ENCODE data around the gene NRAP. TPM values are rescaled to one million over a fixed set of nuclear protein-coding genes. Genes with fewer than 3 reads are reported as not detected.

NRAP gene
- total and polyA plus RNA-seq, 2 of the 4 experiments (the other 2 are of a cell fraction), result not detected

- no TSS peak for BruUV-seq (replicated peaks)
- Histone ChIP-seq H3K9me1 (ENCODE audit: insufficient read depth, low read length) (no peaks in the 10 kb centered on the region), H2BK20ac (ENCODE audit: low read depth, low read length) (no peak overlapping the region), H2AK5ac (ENCODE audit: low read depth, low read length) (no peak overlapping the region), H3K27ac (ENCODE audit: insufficient read depth, low read length) (no peak overlapping the region), H2AFZ (replicated peaks; ENCODE audit: low read length, poor library complexity) (no peak overlapping the region), H3K4me3 (ENCODE audit: insufficient read depth, low read depth, low read length) (no peak overlapping the region), H3K36me3 (ENCODE audit: control insufficient read depth, insufficient read depth, low read length) (no peaks in the 10 kb centered on the region), H3K14ac (replicated peaks; ENCODE audit: low read depth, low read length) (no peak overlapping the region), H3K9me3 (ENCODE audit: control insufficient read depth, insufficient read depth, low read length) (0 out of 2 replicates have a peak, but pooled peaks cover 1% of the 10 kb centered on the region), H4K91ac (ENCODE audit: insufficient read depth, low read depth, low read length) (no peak overlapping the region), H2BK5ac (ENCODE audit: low read depth, low read length, poor library complexity, severe bottlenecking) (no peak overlapping the region), H3K4me1 (ENCODE audit: control insufficient read depth, insufficient read depth, low read length) (no peaks in the 10 kb centered on the region), H3K23ac (ENCODE audit: low read depth, low read length) (no peak overlapping the region), H2BK15ac (ENCODE audit: low read depth, low read length) (no peak overlapping the region), H3K9ac (ENCODE audit: low read depth, low read length) (no peak overlapping the region), H2AK9ac (replicated peaks; ENCODE audit: low read depth, low read length, poor library complexity) (no peak overlapping the region), H3K27me3 (ENCODE audit: control insufficient read depth, insufficient read depth, low read length) (no peaks in the 10 kb centered on the region), H3K18ac (ENCODE audit: low read depth, low read length) (no peak overlapping the region), H2BK120ac (ENCODE audit: low read depth, low read length) (no peak overlapping the region), H3K4me2 (ENCODE audit: low read depth, low read length) (no peak overlapping the region), H3K4ac (ENCODE audit: low read depth, low read length) (no peak overlapping the region), H4K8ac (ENCODE audit: low read depth in 2 of 2, low read length in 2 of 2) (no peak overlapping the region), H3K79me1 (ENCODE audit: low read depth in 1 of 2, low read length in 2 of 2) (no peaks in the 10 kb centered on the region), H3K56ac (ENCODE audit: extremely low read depth, insufficient read depth, low read length) (no peak overlapping the region), H4K20me1 (ENCODE audit: insufficient read depth, low read length) (no peaks in the 10 kb centered on the region), H4K5ac (ENCODE audit: low read depth, low read length) (no peak overlapping the region)
- no peak for TF ChIP-seq CEBPB (IDR thresholded peaks at IDR 0.05; ENCODE audit: low read depth, low read length)
- no peak for TF ChIP-seq CHD1 (IDR thresholded peaks at IDR 0.05; ENCODE audit: low read depth, low read length)
- no peak for TF ChIP-seq MAZ (IDR thresholded peaks at IDR 0.05; ENCODE audit: borderline replicate concordance, low read depth, low read length)
- no peak for TF ChIP-seq BHLHE40 (IDR thresholded peaks at IDR 0.05; ENCODE audit: low read depth, low read length)
- TF ChIP-seq, protein P1, sequence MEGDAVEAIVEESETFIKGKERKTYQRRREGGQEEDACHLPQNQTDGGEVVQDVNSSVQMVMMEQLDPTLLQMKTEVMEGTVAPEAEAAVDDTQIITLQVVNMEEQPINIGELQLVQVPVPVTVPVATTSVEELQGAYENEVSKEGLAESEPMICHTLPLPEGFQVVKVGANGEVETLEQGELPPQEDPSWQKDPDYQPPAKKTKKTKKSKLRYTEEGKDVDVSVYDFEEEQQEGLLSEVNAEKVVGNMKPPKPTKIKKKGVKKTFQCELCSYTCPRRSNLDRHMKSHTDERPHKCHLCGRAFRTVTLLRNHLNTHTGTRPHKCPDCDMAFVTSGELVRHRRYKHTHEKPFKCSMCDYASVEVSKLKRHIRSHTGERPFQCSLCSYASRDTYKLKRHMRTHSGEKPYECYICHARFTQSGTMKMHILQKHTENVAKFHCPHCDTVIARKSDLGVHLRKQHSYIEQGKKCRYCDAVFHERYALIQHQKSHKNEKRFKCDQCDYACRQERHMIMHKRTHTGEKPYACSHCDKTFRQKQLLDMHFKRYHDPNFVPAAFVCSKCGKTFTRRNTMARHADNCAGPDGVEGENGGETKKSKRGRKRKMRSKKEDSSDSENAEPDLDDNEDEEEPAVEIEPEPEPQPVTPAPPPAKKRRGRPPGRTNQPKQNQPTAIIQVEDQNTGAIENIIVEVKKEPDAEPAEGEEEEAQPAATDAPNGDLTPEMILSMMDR (conservative IDR thresholded peaks at IDR 0.05; ENCODE audit: low read depth, low read length), result no peak
- TF ChIP-seq MAFK (IDR thresholded peaks at IDR 0.05; ENCODE audit: low read depth, low read length), result no peak
- TF ChIP-seq, protein P2, sequence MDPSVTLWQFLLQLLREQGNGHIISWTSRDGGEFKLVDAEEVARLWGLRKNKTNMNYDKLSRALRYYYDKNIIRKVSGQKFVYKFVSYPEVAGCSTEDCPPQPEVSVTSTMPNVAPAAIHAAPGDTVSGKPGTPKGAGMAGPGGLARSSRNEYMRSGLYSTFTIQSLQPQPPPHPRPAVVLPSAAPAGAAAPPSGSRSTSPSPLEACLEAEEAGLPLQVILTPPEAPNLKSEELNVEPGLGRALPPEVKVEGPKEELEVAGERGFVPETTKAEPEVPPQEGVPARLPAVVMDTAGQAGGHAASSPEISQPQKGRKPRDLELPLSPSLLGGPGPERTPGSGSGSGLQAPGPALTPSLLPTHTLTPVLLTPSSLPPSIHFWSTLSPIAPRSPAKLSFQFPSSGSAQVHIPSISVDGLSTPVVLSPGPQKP (IDR thresholded peaks at IDR 0.05; ENCODE audit: borderline replicate concordance, low read depth, low read length), result no peak
- TF ChIP-seq RAD21 (IDR thresholded peaks at IDR 0.05; ENCODE audit: low read length), result no peak
- no peak for TF ChIP-seq FOS (IDR thresholded peaks at IDR 0.05; ENCODE audit: low read depth, low read length)
- no peak for TF ChIP-seq RCOR1 (IDR thresholded peaks at IDR 0.05; ENCODE audit: insufficient replicate concordance, low read length)
- TF ChIP-seq RFX5 (IDR thresholded peaks at IDR 0.05; ENCODE audit: low read depth, low read length), result no peak
- TF ChIP-seq, protein P3, sequence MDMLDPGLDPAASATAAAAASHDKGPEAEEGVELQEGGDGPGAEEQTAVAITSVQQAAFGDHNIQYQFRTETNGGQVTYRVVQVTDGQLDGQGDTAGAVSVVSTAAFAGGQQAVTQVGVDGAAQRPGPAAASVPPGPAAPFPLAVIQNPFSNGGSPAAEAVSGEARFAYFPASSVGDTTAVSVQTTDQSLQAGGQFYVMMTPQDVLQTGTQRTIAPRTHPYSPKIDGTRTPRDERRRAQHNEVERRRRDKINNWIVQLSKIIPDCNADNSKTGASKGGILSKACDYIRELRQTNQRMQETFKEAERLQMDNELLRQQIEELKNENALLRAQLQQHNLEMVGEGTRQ (IDR thresholded peaks at IDR 0.05; ENCODE audit: low read depth, low read length), result no peak
- TF ChIP-seq POLR2A (IDR thresholded peaks at IDR 0.05; ENCODE audit: low read depth, low read length), result no peak
- no peak for TF ChIP-seq MXI1 (IDR thresholded peaks at IDR 0.05; ENCODE audit: borderline replicate concordance, low read depth, low read length)
- TF ChIP-seq SMC3 (IDR thresholded peaks at IDR 0.05; ENCODE audit: low read depth, low read length), result no peak
- TF ChIP-seq NFE2L2 (IDR thresholded peaks at IDR 0.05; ENCODE audit: low read depth, low read length), result no peak
- WGBS, 2 experiments (ENCODE audit: extremely low coverage in 2 of 2, insufficient read length in 1 of 2), result no CpG with 5 or more reads among the region's 1 CpG
- in situ Hi-C loops (cut with MboI; ENCODE audit: low sequenced_read_pairs) (no loop called here), dilution Hi-C loops (cut with HindIII; ENCODE audit: low sequenced_read_pairs, unreplicated experiment) (no loop called here), intact Hi-C loops (cut with micrococcal nuclease) (no loop called here)
- DNase-seq (no peak), ATAC-seq (ENCODE audit: low read depth) (no peak)
- ChIA-PET POLR2A (ENCODE audit: unreplicated experiment) (no interaction called here), CTCF (interaction anchor here (0.7 kb wide), 1 partner anchor 580 kb away, joined by 3 read pairs; no protein-coding TSS in a partner anchor)
Observed at GRCh38 chr10:113578773-113579172, 85.1 kb downstream of the NRAP start.
